Activated T-cell treated with anti-CD3 and anti-CD28 coated beads, Interleukin-2, amount 50 U/mL, for 72 hours (primary cell): ENCODE data around the gene ATP6V0A1. TPM values are rescaled to one million over a fixed set of nuclear protein-coding genes. Genes with fewer than 3 reads are reported as not detected.
"Not testable (repeated sequence)": the region's sequence is repeated elsewhere in the genome, so short reads cannot be mapped to it uniquely, and the experiment has no call there.

Experiments
- ATAC-seq, 2 donors: fragments of 150-1000 bp; cut with Tn5 transposase; replicated peaks in 1 of 2; 2 replicates each; pipeline ENCODE4 v1.10.0; 2021; ENCODE audit warnings: moderate library complexity in 2 of 2, mild to moderate bottlenecking in 1 of 2
- DNase-seq, 2 donors: peaks; one replicate each; pipeline ENCODE4 v3.0.0; 2021 to 2022; ENCODE audit warnings: mixed read lengths in 1 of 2
- H3K27ac Mint-ChIP-seq: one replicate; pipeline ENCODE4 v1.8.0; 2022; ENCODE audit warnings: mild to moderate bottlenecking, moderate library complexity, mixed read lengths
- H3K27me3 Mint-ChIP-seq: one replicate; pipeline ENCODE4 v1.8.0; 2022; ENCODE audit warnings: low read depth, mixed read lengths
- H3K36me3 Mint-ChIP-seq, 2 donors: one replicate each; pipeline ENCODE4 v1.8.0; 2022; ENCODE audit warnings: mixed read lengths in 2 of 2, mild to moderate bottlenecking in 1 of 2; ENCODE audit not compliant: insufficient read depth in 2 of 2
- H3K4me1 Mint-ChIP-seq: one replicate; pipeline ENCODE4 v1.8.0; 2022; ENCODE audit warnings: low read depth, mixed read lengths
- H3K4me3 Mint-ChIP-seq, 2 donors: one replicate each; pipeline ENCODE4 v1.8.0; 2022; ENCODE audit warnings: mild to moderate bottlenecking in 2 of 2, mixed read lengths in 2 of 2, moderate library complexity in 2 of 2
- H3K9me3 Mint-ChIP-seq, 2 donors: one replicate each; pipeline ENCODE4 v1.8.0; 2022; ENCODE audit warnings: mixed read lengths in 2 of 2
- total RNA-seq, 2 donors: library from RNA; stranded (reverse); gene quantifications; one replicate each; pipeline ENCODE4 v1.2.3, GENCODE V29; 2022

ATP6V0A1 gene
- total RNA-seq, 2 donors from 2014 or later: 22.1 TPM

GRCh38 chr17:42547001-42547461, 88.4 kb downstream of the ATP6V0A1 start:
- no peak for ATAC-seq
- DNase-seq: no peak
- Mint-ChIP-seq H3K9me3 (no peaks in the 10 kb centered on the region), H3K27ac (no peak overlapping the region), H3K36me3 (no peaks in the 10 kb centered on the region), H3K4me3 (peak overlapping the region in 1 of 2 donors; percentile 12), H3K27me3 (no peaks in the 10 kb centered on the region), H3K4me1 (peaks cover 14% of the 10 kb centered on the region)

- H3K27ac Mint-ChIP-seq: no peak overlapping the region
- peak overlapping the region in 1 of 2 donors; percentile 56 for H3K4me3 Mint-ChIP-seq
- ATAC-seq (no peak), DNase-seq (no peak)
- peaks cover 18% of the 10 kb centered on the region for H3K4me1 Mint-ChIP-seq
- no peaks in the 10 kb centered on the region for H3K27me3 Mint-ChIP-seq
- no peaks in the 10 kb centered on the region for H3K36me3 Mint-ChIP-seq
- H3K9me3 Mint-ChIP-seq: no peaks in the 10 kb centered on the region
These were observed 89.0 kb downstream of the ATP6V0A1 start for GRCh38 chr17:42547698-42548069.

DNA sequence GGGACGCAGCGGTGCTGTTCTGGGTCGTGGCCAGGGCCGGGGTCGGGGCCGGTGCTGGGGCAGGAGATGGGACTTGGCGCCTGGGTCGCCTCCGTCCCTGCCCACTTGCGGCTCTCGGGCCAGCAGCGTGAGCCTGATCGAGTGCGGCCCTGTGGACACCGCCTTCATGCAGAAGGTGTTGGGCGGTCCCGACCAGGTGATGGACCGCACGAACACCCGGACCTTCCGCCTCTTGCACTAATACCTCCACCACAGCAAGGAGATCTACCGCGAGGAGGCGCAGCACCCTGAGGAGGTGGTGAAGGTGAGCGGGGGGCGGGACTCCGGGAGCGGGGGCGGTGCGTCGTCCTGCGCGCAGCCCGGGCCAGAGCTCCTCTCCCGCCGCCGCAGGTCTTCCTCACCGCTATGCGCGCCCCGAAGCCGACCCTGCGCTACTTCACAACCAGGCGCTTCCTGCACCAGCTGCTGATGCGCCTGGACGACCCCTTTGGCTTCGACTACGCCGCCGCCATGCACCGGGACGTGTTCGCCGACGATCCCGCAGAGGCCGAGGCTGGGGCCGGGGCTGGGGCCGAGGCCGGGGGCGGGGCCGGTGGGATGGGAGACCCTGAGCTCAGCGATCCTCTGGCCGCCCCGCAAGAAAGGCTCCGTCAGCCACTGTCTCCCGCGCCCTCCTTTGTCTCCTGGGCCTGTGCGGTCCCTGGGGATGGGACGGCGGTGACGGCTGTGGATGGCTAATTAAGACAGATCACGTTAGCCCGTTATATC, 89.6 kb downstream of the ATP6V0A1 start:
- H3K9me3 Mint-ChIP-seq: no peaks in the 10 kb centered on the region
- no peaks in the 10 kb centered on the region for H3K36me3 Mint-ChIP-seq
- DNase-seq (peak; percentile 82 to 91), ATAC-seq (peak; percentile 84 to 90)
- peaks cover 22% of the 10 kb centered on the region for H3K4me1 Mint-ChIP-seq
- H3K4me3 Mint-ChIP-seq: peak overlapping the region; percentile 35 to 56
- no peak overlapping the region for H3K27ac Mint-ChIP-seq
- no peaks in the 10 kb centered on the region for H3K27me3 Mint-ChIP-seq

DNA sequence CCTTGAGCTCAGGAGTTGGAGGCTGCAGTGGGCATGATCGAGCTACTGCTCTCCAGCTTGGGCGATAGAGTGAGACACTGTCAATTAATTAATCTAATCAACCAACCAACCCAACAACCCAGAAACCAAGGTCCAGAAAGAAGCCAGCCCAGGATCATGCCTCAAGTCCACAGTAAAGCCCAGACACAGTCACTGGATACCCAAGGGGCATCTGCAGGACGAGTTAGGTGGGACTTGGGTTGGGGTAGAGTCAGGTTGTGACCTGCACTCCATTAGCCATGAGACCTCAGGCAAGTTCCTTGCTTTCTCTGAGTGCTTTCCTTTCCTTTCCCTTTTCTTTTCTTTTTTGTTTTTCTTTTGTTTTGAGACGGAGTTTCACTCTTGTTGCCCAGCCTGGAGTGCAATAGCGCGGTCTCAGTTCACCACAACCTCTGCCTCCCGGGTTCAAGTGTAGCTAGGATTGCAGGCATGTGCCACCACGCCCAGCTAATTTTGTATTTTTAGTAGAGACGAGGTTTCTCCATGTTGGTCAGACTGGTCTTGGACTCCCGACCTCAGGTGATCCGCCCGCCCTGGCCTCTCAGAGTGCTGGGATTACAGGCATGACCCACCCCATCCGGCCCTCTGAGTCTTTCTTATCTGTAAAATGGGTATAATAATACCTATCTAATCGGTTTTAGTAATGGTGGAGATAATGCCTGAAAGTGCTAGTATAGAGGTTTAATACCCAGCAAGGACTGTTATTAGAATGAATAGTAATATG, 90.5 kb downstream of the ATP6V0A1 start:
- no peaks in the 10 kb centered on the region for H3K9me3 Mint-ChIP-seq
- H3K4me1 Mint-ChIP-seq: peaks cover 22% of the 10 kb centered on the region
- no peaks in the 10 kb centered on the region for H3K27me3 Mint-ChIP-seq
- H3K27ac Mint-ChIP-seq: no peak overlapping the region
- peak overlapping the region; percentile 35 to 56 for H3K4me3 Mint-ChIP-seq
- no peak for DNase-seq
- H3K36me3 Mint-ChIP-seq: no peaks in the 10 kb centered on the region
- no peak for ATAC-seq

- DNase-seq, ATAC-seq, H3K9me3 Mint-ChIP-seq, H3K36me3 Mint-ChIP-seq, H3K27me3 Mint-ChIP-seq, H3K27ac Mint-ChIP-seq: not testable (repeated sequence)
- Mint-ChIP-seq H3K4me3 (peak within 1 kb of the TSS; percentile 88 to 94), H3K4me1 (peaks cover 30% of the 10 kb centered on the region)
These were observed 94.1 kb downstream of the ATP6V0A1 start, which contains the start of gene HSD17B1 for GRCh38 chr17:42552736-42553135. TSS of gene HSD17B1 (plus strand) at chr17:42552923. CDS start at chr17:42552934, 11 bp downstream.

DNA sequence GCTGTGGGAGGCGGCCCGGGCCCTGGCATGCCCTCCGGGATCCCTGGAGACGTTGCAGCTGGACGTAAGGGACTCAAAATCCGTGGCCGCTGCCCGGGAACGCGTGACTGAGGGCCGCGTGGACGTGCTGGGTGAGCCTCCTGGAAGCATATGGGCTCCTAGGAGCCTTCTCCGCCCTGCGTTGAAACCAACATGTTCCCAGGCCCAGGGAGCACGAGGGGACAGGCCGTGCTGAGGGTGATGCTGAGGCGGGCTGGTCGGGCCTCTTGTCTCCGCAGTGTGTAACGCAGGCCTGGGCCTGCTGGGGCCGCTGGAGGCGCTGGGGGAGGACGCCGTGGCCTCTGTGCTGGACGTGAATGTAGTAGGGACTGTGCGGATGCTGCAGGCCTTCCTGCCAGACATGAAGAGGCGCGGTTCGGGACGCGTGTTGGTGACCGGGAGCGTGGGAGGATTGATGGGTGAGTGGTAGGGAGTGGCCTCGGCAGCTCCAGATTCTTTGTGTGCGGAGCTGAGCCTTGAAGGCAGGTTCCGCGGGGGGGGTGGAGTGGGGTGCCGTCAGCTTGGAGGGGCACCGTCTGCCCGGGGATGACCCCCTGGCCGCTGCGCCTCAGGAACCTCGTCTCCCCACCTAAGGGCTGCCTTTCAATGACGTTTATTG, 94.6 kb downstream of the ATP6V0A1 start:
- Mint-ChIP-seq H3K27me3 (no peaks in the 10 kb centered on the region), H3K9me3 (no peaks in the 10 kb centered on the region), H3K27ac (no peak overlapping the region), H3K36me3 (no peaks in the 10 kb centered on the region), H3K4me3 (peak overlapping the region; percentile 88 to 94), H3K4me1 (peaks cover 30% of the 10 kb centered on the region)
- DNase-seq (no peak), ATAC-seq (no peak)

GRCh38 chr17:42553866-42554249, 95.2 kb downstream of the ATP6V0A1 start:
- Mint-ChIP-seq H3K27ac (no peak overlapping the region), H3K4me1 (peaks cover 27% of the 10 kb centered on the region), H3K9me3 (no peaks in the 10 kb centered on the region), H3K27me3 (no peaks in the 10 kb centered on the region), H3K36me3 (no peaks in the 10 kb centered on the region), H3K4me3 (peak overlapping the region; percentile 88 to 94)
- peak in 1 of 2 donors; percentile 16 for DNase-seq
- no peak for ATAC-seq

DNA sequence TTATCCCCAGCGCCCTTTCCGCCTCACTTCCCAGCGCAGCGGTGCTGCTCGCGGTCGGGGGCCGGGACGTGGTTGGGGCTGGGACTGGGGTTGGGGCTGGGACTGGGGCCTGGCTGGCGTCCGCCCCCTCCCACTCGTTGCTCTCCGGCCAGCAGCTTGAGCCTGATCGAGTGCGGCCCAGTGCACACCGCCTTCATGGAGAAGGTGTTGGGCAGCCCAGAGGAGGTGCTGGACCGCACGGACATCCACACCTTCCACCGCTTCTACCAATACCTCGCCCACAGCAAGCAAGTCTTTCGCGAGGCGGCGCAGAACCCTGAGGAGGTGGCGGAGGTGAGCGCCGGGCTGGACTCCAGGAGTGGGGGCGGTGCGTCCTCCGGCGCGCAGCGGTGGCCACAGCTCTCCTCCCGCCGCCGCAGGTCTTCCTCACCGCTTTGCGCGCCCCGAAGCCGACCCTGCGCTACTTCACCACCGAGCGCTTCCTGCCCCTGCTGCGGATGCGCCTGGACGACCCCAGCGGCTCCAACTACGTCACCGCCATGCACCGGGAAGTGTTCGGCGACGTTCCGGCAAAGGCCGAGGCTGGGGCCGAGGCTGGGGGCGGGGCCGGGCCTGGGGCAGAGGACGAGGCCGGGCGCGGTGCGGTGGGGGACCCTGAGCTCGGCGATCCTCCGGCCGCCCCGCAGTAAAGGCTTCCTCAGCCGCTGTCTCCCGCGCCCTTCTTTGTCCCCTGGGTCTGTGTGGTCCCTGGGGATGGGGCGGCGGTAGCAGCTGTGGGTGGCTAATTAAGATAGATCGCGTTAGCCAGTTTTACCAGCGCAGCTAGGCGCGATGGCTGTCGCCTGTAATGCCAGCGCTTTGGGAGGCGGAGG, 95.8 kb downstream of the ATP6V0A1 start:
- H3K4me3 Mint-ChIP-seq: peak overlapping the region; percentile 88 to 94
- H3K27me3 Mint-ChIP-seq: no peaks in the 10 kb centered on the region
- no peaks in the 10 kb centered on the region for H3K36me3 Mint-ChIP-seq
- peak; percentile 84 to 89 for DNase-seq
- peaks cover 21% of the 10 kb centered on the region for H3K4me1 Mint-ChIP-seq
- H3K27ac Mint-ChIP-seq: peak overlapping the region; percentile 90
- no peaks in the 10 kb centered on the region for H3K9me3 Mint-ChIP-seq
- ATAC-seq: peak; percentile 90 to 91

DNA sequence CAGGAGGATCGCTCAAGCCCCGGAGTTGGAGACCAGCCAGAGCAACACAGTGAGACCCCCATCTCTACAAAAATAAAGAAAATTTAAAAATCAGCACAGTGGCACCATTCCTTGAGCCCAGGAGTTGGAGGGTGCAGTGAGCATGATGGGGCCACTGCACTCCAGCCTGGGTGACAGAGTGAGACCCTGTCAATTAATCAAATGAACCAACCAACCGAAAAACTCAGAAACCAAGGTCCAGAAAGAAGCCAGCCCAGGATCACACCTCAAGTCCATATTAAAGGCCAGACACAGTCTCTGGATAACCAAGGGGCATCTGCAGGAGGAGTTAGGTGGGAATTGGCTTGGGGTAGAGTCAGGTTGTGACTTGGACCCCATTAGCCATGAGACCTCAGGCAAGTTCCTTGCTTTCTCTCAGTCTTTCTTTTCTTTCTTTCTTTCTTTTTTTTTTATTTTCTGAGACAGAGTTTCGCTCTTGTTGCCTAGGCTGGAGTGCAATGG, 96.5 kb downstream of the ATP6V0A1 start:
- DNase-seq (no peak), ATAC-seq (peak; percentile 1 to 2)
- peak overlapping the region; percentile 90 for H3K27ac Mint-ChIP-seq
- H3K4me1 Mint-ChIP-seq: peaks cover 21% of the 10 kb centered on the region
- H3K4me3 Mint-ChIP-seq: peak overlapping the region; percentile 88 to 94
- H3K36me3 Mint-ChIP-seq: no peaks in the 10 kb centered on the region
- H3K27me3 Mint-ChIP-seq: no peaks in the 10 kb centered on the region
- H3K9me3 Mint-ChIP-seq: no peaks in the 10 kb centered on the region

DNA sequence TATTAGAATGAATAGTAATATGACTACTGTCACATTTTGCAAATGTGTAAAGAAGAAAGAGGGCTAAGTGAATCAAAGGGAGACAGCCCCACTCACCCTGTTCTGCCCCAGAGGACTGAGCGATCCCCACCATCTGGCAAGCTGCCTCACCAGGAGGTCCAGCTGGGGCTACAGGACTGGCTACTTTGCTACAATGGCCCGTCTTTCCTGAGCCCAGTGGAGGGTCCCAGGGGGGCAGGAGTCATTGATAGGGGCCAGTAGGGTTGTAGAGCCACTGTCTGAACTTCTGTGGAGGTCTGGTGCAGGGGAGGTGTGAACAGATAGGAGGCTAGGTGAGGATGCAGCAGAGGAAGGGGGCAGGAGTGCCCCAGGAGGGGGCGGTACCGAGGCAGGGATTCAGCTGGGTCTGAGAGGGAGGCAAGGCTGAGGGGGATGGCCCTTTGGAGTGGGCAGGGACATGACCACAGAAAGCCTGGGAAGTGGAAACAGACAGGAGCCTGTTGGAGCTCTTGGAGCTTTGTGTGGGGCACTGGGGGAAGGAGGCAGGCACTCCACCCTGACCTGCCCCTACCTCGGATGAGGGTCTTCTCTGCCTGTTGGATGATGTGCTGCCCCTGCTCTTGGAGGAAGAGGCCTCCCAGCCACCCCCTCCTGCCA, 97.4 kb downstream of the ATP6V0A1 start:
- H3K9me3 Mint-ChIP-seq: not testable (repeated sequence)

DNA sequence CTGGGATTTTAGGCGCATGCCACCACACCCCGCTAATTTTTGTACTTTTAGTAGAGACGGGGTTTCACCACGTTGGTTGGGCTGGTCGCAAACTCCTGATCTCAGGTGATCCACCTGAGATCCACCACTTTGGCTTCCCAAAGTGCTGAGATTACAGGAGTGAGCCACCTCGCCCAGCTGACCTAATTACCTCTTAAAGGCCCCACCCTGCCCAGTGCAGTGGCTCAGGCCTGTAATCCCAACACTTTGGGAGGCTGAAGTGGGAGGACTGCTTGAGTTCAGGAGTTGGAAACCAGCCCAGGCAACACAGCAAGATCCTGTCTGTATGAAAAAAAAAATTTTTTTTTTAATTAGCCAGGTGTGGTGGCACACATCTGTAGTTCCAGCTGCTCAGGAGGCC, 100.4 kb downstream of the ATP6V0A1 start:
- Mint-ChIP-seq H3K36me3 (peaks cover 1 to 2% of the 10 kb centered on the region in 2 donors), H3K9me3 (no peaks in the 10 kb centered on the region), H3K4me1 (peaks cover 39% of the 10 kb centered on the region), H3K4me3 (no peak overlapping the region), H3K27ac (no peak overlapping the region), H3K27me3 (no peaks in the 10 kb centered on the region)
- no peak for ATAC-seq
- DNase-seq: no peak

More for the DNA sequence above, 97.4 kb downstream of the ATP6V0A1 start:
- peak overlapping the region; percentile 88 to 94 for H3K4me3 Mint-ChIP-seq
- H3K27ac Mint-ChIP-seq, DNase-seq, H3K36me3 Mint-ChIP-seq, H3K27me3 Mint-ChIP-seq: not testable (repeated sequence)
- H3K4me1 Mint-ChIP-seq: peaks cover 22% of the 10 kb centered on the region
- peak in 1 of 2 donors; percentile 17 for ATAC-seq

GRCh38 chr17:42560246-42560645, 101.6 kb downstream of the ATP6V0A1 start:
- no peak for ATAC-seq
- Mint-ChIP-seq H3K27ac (peak overlapping the region; percentile 22), H3K4me3 (peak overlapping the region; percentile 66 to 92), H3K36me3 (peaks cover 1 to 2% of the 10 kb centered on the region in 2 donors), H3K9me3 (no peaks in the 10 kb centered on the region), H3K27me3 (no peaks in the 10 kb centered on the region), H3K4me1 (peaks cover 44% of the 10 kb centered on the region)
- no peak for DNase-seq
